Hematopoietic multipotent progenitor cell treated with erythropoietin and hydrocortisone succinate and interleukin-3 and kit ligand, for 17 days (in vitro differentiated cells): ENCODE results near the gene PEX16.

Source experiments
- DNase-seq: peaks from one replicate; pipeline ENCODE4 v3.0.0-alpha.2; 2015; ENCODE audit warnings: low spot score

PEX16 gene

DNA sequence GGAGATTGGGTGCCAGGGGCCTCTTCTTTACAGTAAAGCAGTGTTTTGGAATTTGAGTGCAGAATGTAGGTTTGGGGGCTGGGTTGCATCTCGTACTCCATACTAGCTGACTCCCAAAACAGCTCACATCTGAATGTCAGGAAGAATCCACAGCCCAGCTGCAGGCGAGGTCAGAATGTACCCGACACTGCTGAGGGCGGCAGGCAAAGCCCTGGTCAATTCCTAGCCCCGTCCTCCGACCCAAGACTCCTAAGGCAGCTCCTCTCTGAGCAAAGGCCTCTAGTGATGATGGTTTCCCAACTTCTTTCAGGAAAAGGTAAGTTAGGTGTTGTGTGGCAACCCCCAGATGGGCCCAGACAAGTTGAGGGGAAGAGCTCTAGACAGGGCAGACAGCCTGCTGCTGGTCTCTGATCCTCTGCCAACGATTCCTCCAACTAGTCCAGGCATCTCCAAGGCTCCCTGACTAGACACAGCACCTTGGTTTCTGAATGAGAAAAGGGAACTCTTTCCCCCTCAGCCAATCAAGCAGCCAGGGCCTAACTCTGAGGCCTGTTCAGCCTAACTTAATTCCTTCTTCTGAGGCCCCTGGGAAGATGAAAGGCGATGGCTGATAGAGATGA, 13.4 kb upstream of the PEX16 start:
- DNase-seq: no peak

DNA sequence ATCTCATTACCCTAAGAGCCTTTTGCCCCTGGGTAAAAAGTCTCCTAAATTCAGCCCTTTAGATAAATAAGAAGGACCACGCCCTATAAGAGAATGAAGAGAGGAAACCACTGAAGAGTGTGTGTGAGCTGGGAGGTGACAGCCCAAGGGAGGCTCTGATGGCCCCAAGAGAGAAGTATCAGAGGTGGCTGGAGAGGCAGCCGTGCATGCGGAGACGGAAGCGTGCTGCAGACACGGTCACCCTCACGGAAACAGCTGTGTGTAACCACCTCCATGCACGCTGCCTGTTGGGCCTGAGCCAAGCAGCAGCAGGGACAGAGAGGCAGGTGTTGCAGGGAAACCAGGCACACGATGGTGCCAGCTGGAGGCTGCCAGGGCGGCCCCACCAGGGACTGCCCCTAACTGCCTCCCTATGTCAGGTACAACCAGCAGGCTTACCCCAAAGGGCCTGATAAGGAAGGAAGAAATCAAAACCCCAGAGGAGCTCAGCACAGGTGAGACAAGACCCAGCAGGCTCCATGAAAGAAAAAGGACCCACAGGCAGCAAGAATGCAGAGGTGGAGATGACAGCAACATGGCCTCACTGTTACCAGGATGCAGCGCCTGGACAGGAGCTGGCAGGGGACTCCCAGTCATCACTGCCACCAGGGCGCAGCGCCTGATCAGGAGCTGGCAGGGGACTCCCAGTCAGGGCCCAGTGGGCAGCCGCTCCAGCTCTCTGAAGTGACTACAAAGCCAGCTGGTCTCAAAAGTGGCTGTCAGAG, 12.5 kb upstream of the PEX16 start:
- DNase-seq: no peak

DNA sequence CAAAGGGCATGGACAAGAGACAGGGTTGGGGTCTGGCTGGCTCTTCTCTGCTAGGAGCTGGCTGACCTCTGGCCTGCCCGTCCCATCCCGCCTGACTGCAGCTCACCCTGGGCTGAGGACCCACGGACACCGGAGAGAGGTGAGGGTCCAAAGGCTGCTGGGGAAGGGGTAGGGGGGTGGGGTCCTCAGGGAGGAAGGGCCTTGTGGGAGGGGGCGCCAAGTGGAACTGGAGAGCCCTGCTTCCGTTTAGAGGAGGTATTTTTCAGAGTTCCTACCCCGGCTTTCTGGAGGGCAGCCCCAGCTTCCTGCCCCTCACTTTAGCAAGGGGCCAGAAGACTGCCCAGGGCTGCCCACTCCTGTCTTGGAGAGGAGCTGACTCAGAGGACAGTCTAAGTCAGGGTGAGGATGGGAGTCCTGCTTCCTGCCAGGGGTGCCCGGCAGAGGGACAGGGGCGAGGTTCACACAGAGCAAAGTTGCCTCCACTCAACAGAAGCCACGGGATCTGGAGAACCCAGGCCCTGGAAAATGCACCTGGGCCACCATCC, 11.9 kb upstream of the PEX16 start:
- DNase-seq: no peak

DNA sequence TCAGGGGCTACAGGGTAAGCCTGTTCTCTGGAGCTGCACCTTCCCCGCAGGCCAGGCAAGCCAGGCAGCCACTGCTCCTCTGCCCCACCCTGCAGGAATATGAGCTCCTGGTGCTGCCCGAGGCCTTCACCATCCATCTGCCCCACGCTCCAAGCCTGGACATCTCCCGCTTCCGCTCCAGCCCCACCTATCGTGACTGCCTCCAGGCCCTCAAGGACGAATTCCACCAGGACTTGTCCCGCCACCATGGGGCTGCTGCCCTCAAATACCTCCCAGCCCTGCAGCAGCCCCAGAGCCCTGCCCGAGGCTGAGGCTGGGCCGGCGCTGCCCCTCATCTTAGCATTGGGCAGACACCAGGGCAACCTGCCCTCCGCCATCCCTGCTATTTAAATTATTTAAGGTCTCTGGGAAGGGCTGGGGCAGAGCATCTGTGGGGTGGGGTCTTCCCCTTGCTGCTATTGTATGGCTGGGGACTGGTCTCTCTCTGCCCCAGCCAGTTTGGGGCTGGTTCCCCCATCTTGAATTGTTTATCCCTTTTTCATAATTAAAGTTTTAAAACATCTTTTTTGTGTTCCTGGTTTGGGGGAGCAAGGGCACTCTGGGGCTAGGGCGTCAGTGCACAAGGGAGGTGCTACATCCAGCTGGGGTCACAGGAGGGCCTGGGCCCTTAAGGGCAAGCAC, 11.0 kb upstream of the PEX16 start:
- DNase-seq: no peak

DNA sequence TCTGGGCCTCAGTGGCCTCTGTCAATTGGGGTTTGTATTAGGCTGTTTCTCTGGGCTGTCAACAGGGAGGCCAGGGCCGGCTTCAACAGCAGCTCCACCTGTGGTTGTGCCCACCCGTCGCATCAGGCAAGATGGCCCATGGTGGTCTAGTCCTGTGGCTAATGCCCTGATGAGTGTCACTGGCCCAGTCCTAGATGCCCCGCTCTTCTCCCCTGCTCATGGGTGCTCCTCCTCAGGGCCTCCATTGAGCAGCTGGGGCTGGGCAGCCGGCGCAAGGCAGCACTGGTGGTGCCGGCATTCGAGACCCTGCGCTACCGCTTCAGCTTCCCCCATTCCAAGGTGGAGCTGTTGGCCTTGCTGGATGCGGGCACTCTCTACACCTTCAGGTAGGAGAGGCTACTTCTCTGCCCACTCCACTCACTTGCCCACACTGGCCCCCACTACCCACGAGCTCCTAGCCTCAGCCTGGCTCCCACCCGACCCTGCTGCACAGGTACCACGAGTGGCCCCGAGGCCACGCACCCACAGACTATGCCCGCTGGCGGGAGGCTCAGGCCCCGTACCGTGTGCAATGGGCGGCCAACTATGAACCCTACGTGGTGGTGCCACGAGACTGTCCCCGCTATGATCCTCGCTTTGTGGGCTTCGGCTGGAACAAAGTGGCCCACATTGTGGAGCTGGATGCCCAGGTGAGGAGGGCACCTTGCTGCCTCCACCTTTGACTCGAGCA, 10.2 kb upstream of the PEX16 start:
- DNase-seq: no peak

DNA sequence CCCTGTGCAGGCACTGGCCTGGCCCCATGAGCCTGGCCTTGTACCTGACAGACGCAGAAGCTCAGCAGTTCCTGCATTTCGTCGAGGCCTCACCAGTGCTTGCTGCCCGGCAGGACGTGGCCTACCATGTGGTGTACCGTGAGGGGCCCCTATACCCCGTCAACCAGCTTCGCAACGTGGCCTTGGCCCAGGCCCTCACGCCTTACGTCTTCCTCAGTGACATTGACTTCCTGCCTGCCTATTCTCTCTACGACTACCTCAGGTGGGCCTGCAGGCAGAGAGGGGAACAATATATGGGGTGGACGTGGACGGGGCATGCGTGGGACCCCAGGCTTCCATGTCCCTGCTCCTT, 9.6 kb upstream of the PEX16 start:
- DNase-seq: no peak

DNA sequence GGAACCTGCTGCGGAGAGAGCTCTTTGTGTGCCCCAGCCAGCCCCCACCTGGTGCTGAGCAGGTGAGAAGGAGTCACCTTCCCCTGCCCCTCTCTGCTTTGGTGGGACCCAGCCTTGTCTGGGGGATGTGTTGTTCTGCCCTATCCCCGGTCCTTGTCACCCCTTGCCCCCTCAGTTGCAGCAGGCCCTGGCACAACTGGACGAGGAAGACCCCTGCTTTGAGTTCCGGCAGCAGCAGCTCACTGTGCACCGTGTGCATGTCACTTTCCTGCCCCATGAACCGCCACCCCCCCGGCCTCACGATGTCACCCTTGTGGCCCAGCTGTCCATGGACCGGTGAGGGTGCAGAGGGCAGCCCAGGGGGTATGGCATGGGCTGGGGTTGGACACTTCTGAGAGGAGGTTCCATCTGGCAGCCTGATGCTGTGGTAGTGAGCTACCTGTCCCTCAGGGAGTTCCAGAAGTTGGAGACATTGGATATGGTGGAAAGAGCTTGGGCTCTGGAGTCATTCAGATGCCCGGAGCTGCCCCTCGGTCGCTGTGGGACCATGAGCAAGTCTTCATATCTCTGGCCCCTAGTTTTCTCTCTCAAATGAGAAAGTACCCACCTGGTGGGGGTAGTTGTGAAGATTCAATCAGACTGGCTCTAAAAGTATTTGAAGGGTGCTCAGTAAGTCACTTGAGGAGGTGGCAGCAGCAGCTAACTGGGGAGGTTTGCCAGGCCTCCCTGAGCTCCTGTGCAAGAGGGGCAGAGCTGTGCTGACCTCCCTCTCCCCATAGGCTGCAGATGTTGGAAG, 9.1 kb upstream of the PEX16 start:
- DNase-seq: no peak

DNA sequence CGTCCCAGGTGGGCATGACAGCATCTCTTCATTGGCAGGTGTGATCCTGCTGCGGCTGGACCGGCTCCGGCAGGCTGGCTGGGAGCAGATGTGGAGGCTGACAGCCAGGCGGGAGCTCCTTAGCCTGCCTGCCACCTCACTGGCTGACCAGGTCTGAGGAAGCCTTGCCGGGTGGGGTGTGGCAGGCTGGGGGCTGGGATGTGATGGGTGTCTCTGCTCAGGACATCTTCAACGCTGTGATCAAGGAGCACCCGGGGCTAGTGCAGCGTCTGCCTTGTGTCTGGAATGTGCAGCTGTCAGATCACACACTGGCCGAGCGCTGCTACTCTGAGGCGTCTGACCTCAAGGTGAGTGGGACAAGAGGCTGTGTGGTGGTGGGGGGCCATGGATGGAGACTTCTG, 8.3 kb upstream of the PEX16 start:
- no peak for DNase-seq

DNA sequence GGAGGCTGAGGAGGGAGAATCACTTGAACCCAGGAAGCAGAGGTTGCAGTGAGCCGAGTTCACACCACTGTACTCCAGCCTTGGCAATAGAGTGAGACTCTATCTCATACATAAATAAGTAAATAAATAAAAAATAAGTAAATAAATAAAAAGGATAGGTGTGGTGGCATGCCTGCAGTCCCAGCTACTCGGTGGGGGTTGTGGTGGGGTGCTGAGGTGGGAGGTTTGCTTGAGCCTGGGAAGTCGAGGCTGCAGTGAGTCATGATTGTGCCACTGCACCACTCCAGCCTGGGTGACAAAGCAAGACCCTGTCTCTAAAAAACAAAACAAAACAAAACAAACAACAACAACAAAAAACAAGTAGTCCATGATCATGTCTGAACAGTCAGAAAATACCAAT, 7.9 kb upstream of the PEX16 start:
- no peak for DNase-seq

DNA sequence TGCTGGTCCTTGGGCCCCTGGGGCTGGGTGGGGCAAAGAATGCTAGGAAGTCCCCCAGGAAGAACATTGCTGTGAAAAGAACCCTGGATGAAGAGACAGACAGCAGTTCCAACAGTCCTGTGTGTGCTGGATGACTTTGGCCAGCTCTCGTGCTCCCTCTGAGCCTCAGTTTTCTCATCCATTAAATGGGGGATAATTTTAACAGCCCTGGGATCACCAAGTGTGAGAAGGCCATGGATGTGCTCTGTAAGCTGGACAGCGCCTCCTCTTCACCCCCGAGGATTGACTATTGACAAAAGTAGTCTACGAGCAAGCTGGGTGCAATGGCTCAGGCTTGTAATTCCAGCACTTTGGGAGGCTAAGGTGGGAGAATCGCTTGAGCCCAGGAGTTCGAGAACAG, 7.2 kb upstream of the PEX16 start:
- no peak for DNase-seq

DNA sequence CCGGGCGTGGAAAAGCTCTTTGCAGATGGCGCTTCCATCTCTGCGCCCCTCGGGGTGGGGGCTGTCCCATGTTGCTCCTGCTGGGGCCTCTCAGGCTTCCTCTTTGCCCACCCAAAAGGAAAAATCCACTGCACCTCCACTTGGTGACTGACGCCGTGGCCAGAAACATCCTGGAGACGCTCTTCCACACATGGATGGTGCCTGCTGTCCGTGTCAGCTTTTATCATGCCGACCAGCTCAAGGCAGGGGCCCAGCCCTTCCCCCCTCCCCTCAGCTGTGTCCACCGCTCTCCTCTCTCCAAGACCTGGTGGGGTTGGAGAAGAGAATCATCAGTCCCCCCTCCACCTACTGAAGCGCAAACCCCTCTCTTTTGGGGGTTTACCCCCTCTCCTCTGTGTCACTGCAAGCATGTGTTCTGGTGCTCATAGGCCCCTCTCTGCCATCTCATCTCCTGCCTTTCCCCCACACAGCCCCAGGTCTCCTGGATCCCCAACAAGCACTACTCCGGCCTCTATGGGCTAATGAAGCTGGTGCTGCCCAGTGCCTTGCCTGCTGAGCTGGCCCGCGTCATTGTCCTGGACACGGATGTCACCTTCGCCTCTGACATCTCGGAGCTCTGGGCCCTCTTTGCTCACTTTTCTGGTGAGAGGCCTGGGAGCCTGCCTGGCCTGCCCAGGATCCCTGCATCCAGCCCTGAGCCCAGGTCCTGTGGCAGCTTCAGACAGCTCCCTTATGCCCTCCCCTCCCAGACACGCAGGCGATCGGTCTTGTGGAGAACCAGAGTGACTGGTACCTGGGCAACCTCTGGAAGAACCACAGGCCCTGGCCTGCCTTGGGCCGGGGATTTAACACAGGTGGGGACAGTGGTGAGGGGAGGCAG, 6.6 kb upstream of the PEX16 start:
- no peak for DNase-seq

DNA sequence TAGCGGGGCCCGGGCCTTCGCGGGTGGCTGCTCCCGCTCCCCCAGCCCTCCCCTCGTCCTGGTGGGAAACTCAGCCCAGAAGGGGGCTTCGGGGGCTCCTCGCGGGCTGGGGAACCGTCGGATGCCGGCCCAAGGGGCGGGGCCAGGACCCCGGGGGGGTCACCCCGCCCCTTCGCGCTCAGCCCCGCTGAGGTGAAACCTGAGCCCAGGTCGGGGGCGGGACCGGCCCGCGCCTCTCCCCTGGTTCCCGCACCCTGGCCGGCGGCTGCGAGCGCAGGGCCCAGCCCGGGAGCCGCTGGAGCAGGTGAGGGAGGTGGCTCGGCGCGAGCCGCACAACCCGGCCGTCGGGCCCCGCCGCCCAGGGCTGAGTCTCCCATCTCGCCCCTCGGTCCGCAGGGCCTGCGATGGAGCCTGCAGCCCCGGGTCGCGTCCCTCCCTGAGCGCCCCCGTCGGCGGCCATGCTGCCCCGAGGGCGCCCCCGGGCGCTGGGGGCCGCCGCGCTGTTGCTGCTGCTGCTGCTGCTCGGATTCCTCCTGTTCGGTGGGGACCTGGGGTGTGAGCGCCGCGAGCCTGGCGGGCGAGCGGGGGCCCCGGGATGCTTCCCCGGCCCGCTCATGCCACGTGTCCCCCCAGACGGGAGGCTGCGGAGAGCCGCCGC, 4.9 kb upstream of the PEX16 start, which contains the start of gene LARGE2:
TSS of gene LARGE2 (plus strand) at position 232 of the 658 bp plus-strand sequence. CDS start at position 459, 227 bp downstream.
- DNase-seq: no peak

DNA sequence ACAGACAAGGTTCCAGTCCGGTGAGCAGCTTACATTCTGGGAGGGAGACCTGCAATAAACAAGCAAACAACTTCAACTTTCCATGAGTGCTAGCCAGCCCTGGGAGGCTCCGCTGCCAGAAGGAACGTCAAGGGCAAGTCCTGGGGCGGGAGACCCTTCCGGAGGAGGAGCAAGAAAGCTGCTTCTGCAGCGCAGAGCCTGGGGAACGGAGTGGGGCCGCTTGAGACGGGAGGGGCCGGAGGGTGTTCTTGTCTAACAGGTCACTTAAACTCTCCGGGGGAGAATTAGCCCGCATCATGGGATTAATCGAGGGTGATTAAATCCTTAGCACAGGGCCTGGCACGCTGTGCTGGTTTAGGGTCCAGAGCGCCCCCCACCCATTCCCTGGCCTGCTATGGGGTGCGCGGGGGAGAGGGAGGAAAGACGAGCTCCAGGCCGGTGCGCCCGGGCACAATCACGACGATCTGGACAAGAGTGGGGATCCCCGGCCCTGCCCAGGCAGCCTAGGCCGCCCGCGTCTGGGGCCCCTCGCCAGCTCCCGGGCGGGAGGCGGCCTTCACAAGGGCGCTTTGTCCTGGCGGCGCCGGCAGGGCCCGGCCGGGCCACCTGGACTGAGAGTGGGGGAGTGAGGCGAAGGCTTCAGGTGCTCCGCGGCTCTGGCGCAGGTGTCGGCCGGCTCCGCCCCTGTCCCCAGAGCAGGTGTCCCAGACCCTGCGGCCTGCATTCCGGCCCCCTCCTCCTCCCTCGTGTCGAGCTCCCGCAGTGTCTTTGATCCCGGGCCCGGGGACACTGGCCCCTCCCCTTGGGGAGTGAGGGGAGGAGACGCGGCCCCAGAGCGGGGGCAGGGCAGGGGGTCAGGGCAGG, 4.1 kb upstream of the PEX16 start:
- DNase-seq: no peak

DNA sequence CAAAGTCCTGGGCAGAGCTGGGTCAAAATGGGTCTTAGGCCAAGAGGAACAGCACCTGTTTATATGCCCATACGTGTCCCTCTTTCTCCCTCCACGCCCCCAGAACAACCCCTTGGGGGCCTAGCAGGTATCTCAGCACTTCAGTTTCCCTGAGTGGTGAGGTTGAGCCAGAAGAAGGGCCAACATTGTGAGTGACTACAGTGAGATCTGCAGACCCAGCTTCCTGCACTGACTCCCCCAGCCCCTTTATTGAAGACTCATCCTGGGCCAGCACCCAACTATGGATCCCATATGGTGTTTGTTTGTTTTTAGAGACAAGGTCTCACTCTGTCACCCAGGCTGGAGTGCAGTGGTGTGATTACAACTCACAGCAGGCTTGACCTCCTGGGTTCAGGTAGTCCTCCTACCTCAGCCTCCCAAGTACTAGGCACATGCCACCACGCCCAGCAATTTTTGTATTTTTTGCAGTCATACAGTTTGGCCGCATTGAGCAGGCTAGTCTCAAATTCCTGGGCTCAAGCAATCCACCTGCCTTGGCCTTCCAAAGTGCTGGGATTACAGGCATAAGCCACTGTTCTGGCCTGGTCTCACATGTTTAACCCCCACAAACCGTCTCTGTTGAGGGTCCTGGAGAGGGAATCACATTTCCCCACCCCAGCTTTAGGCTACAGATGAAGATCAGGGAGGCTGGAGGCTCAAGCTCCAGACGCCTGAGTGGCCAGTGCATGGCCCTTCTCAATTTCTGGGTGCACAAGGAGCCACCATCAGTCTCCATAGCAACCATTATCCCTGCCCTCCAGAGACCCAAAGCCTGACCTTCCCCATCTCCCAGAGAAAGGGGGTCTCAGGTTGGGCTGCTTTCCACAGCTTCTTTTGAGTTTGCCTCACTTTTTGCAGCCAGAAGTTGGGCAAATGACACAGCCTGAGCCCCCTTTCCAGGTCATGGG, 3.1 kb upstream of the PEX16 start:
- no peak for DNase-seq

DNA sequence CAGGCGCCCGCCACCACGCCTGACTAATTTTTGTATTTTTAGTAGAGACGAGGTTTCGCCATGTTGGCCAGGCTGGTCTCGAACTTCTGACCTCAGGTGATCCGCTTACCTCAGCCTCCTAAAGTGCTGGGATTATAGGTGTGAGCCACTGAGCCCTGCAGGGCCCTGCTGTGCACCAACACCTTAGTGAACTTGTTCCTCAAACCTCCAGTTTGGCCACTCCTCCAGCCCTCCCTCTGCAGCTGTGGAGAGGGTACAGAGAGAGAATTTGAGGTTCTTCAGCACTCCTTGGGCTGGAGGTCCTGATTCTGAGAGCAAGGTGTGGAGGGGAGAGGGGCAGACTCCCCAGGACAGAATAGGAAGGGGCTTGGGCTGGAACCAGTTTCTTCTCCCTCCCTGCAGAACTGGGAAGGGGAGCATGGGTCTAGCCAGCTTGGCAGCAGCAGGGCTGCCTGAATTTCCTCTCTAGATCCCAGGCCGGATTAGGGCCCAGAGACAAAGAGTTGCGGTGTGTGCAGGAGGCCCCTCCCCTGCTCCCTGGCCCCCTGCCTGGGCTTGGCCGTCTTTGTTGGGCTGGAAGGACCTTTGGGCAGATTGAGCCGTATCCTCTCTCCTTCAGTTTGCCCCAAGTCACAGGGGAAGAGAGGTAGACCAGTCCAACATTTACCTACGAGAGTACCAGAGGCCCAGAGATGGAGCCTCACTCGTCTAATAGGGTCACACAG, 2.3 kb upstream of the PEX16 start:
- no peak for DNase-seq

DNA sequence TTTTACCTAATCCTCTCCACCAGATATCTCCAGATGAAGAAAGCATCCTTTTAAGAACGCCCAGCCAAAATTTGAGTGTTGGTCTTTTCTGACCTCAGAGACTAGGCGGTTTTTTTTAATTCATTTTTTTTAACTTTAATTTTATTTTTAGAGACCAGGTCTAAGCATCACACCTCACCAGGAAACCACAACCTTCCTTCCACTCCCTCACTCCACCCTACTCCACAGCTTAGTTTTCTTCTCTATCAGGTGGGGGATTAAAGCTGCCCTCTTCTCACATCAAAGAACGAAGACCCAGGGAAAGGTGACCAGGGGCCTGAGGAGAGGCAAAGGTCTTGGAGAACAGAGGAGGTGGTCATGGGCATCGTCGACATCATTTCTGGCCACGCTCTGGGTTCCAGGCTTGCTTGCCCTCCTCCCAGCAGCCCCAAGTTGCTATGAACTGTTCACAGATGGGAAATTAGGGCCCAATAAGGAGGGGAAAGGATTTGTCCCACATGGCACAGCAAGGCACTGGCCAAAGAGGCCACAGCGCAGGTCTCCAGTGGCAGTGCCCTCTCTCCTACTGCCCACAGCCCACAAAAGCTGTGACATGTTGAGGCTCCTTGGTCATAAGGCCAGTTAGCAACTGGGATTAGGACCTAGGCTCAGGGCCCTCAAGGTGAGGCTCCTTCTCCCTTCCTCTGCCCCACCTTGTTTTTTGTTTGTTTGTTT, 1.4 kb upstream of the PEX16 start:
- DNase-seq: no peak
